ENCODE results near the gene PROKR1.
"Not testable (repeated sequence)": the region's sequence is repeated elsewhere in the genome, so short reads cannot be mapped to it uniquely, and the experiment has no call there.

PROKR1 gene

GRCh38 chr2:68653538-68653982 is 10.2 kb downstream of the PROKR1 start:
- in situ Hi-C loops (cut with MboI; ENCODE audit: low sequenced_read_pairs) = no loop called here

GRCh38 chr2:68658266-68658665 is 14.9 kb downstream of the PROKR1 start:
- in situ Hi-C loops (cut with MboI; ENCODE audit: low sequenced_read_pairs) = no loop called here

- in situ Hi-C loops (cut with MboI; ENCODE audit: low sequenced_read_pairs) = no loop called here
Observed at GRCh38 chr2:68659081-68659480, 15.7 kb downstream of the PROKR1 start.

GRCh38 chr2:68660658-68661057 is 17.3 kb downstream of the PROKR1 start:
- in situ Hi-C loops (cut with MboI; ENCODE audit: low sequenced_read_pairs) = no loop called here

GRCh38 chr2:68662466-68662865 is 19.1 kb downstream of the PROKR1 start:
- in situ Hi-C loops (cut with MboI; ENCODE audit: low sequenced_read_pairs) = no loop called here

GRCh38 chr2:68663371-68664156 is 20.2 kb downstream of the PROKR1 start:
- in situ Hi-C loops (cut with MboI; ENCODE audit: low sequenced_read_pairs) = no loop called here

GRCh38 chr2:68667371-68667770 is 24.0 kb downstream of the PROKR1 start:
- in situ Hi-C loops (cut with MboI; ENCODE audit: low sequenced_read_pairs) = no loop called here

GRCh38 chr2:68669651-68670050 is 26.3 kb downstream of the PROKR1 start:
- in situ Hi-C loops (cut with MboI; ENCODE audit: low sequenced_read_pairs) = no loop called here

GRCh38 chr2:68671961-68672360 is 28.6 kb downstream of the PROKR1 start:
- in situ Hi-C loops (cut with MboI; ENCODE audit: low sequenced_read_pairs) = no loop called here

GRCh38 chr2:68673631-68674030 is 30.3 kb downstream of the PROKR1 start:
- in situ Hi-C loops (cut with MboI; ENCODE audit: low sequenced_read_pairs) = no loop called here

GRCh38 chr2:68675470-68675869 is 32.1 kb downstream of the PROKR1 start:
- in situ Hi-C loops (cut with MboI; ENCODE audit: low sequenced_read_pairs) = no loop called here

GRCh38 chr2:68677837-68678236 is 34.5 kb downstream of the PROKR1 start:
- in situ Hi-C loops (cut with MboI; ENCODE audit: low sequenced_read_pairs) = not testable (repeated sequence)

GRCh38 chr2:68679166-68679916 is 36.0 kb downstream of the PROKR1 start:
- in situ Hi-C loops (cut with MboI; ENCODE audit: low sequenced_read_pairs) = not testable (repeated sequence)

- in situ Hi-C loops (cut with MboI; ENCODE audit: low sequenced_read_pairs) = not testable (repeated sequence)
Observed at GRCh38 chr2:68679917-68680267, 36.5 kb downstream of the PROKR1 start.

- in situ Hi-C loops (cut with MboI; ENCODE audit: low sequenced_read_pairs) = no loop called here
Observed at GRCh38 chr2:68684197-68684596, 40.8 kb downstream of the PROKR1 start.

GRCh38 chr2:68686178-68686577 is 42.8 kb downstream of the PROKR1 start:
- in situ Hi-C loops (cut with MboI; ENCODE audit: low sequenced_read_pairs) = no loop called here

- in situ Hi-C loops (cut with MboI; ENCODE audit: low sequenced_read_pairs) = no loop called here
Observed at GRCh38 chr2:68687018-68687417, 43.6 kb downstream of the PROKR1 start.

GRCh38 chr2:68689553-68690537 is 46.5 kb downstream of the PROKR1 start:
- in situ Hi-C loops (cut with MboI; ENCODE audit: low sequenced_read_pairs) = no loop called here

GRCh38 chr2:68690851-68691250 is 47.5 kb downstream of the PROKR1 start:
- in situ Hi-C loops (cut with MboI; ENCODE audit: low sequenced_read_pairs) = no loop called here

GRCh38 chr2:68692511-68692910 is 49.1 kb downstream of the PROKR1 start:
- in situ Hi-C loops (cut with MboI; ENCODE audit: low sequenced_read_pairs) = no loop called here

- in situ Hi-C loops (cut with MboI; ENCODE audit: low sequenced_read_pairs) = no loop called here
Observed at GRCh38 chr2:68693951-68694350, 50.6 kb downstream of the PROKR1 start.
